HEK293 (cell line): ENCODE data around the gene IFNA7.

Experiments used
- MYNN ChIP-seq: fragments of 450-650 bp; formaldehyde crosslinking; IDR thresholded peaks from 2 replicates; pipeline ENCODE4 v1.5.1; 2016; ENCODE audit warnings: missing biosample characterization, missing genetic modification characterization, borderline replicate concordance
- OVOL3 ChIP-seq: fragments of 450-650 bp; formaldehyde crosslinking; IDR thresholded peaks from 2 replicates; pipeline ENCODE4 v1.5.1; 2016; ENCODE audit warnings: missing biosample characterization, missing genetic modification characterization
- SP2 ChIP-seq: fragments of 450-650 bp; formaldehyde crosslinking; IDR thresholded peaks from 2 replicates; pipeline ENCODE4 v1.5.1; 2016; ENCODE audit warnings: missing biosample characterization, missing genetic modification characterization
- TCF7L2 ChIP-seq: IDR thresholded peaks from 2 replicates; pipeline ENCODE4 v1.6.1; 2011; ENCODE audit warnings: low read depth, mild to moderate bottlenecking, inconsistent platforms, low read length, moderate library complexity, borderline replicate concordance
- YY1 ChIP-seq: fragments of 450-650 bp; formaldehyde crosslinking; IDR thresholded peaks from 2 replicates; pipeline ENCODE4 v1.5.1; 2018; ENCODE audit warnings: missing biosample characterization, missing genetic modification characterization
- ZBTB1 ChIP-seq: fragments of 450-650 bp; formaldehyde crosslinking; IDR thresholded peaks from 2 replicates; pipeline ENCODE4 v1.5.1; 2016; ENCODE audit warnings: missing biosample characterization, missing genetic modification characterization
- ZNF707 ChIP-seq: fragments of 450-650 bp; formaldehyde crosslinking; IDR thresholded peaks from 2 replicates; pipeline ENCODE4 v1.5.1; 2016; ENCODE audit warnings: missing biosample characterization, missing genetic modification characterization
- TF ChIP-seq, protein P1 (sequence below): fragments of 450-650 bp; formaldehyde crosslinking; IDR thresholded peaks from 2 replicates; pipeline ENCODE4 v1.5.1; 2016; ENCODE audit warnings: missing biosample characterization, missing genetic modification characterization
- TF ChIP-seq, protein P2 (sequence below): fragments of 450-650 bp; formaldehyde crosslinking; IDR thresholded peaks from 2 replicates; pipeline ENCODE4 v1.5.1; 2016; ENCODE audit warnings: missing biosample characterization, missing genetic modification characterization

DNA sequence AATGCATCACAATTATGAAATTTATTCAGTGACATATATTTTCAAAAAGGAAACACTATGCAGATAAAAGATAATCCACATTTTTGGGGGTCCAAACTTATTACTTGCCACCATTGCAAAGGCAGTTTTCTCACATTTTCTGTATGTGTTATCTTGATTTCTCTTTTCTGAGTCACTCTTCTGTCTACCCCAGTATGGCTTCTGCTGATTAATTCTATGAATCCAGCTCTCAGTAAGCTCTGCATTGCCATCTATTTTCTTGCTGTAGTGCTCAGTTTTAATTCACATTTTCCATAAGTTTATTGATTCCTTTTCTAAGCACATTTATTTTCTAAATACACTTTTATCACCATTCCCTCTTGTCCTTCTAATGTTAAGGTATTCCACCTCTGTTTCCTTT lies 3.2 kb upstream of the IFNA7 start:
- TF ChIP-seq MYNN (tag by site-specific recombination) (no peak), ZBTB1 (tag by site-specific recombination) (no peak), SP2 (tag by site-specific recombination) (no peak), OVOL3 (tag by site-specific recombination) (no peak), ZNF707 (tag by site-specific recombination) (no peak), TCF7L2 (no peak), YY1 (tag by site-specific recombination) (no peak)
- TF ChIP-seq, protein P1, sequence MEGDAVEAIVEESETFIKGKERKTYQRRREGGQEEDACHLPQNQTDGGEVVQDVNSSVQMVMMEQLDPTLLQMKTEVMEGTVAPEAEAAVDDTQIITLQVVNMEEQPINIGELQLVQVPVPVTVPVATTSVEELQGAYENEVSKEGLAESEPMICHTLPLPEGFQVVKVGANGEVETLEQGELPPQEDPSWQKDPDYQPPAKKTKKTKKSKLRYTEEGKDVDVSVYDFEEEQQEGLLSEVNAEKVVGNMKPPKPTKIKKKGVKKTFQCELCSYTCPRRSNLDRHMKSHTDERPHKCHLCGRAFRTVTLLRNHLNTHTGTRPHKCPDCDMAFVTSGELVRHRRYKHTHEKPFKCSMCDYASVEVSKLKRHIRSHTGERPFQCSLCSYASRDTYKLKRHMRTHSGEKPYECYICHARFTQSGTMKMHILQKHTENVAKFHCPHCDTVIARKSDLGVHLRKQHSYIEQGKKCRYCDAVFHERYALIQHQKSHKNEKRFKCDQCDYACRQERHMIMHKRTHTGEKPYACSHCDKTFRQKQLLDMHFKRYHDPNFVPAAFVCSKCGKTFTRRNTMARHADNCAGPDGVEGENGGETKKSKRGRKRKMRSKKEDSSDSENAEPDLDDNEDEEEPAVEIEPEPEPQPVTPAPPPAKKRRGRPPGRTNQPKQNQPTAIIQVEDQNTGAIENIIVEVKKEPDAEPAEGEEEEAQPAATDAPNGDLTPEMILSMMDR (tag by site-specific recombination), result no peak
- TF ChIP-seq, protein P2, sequence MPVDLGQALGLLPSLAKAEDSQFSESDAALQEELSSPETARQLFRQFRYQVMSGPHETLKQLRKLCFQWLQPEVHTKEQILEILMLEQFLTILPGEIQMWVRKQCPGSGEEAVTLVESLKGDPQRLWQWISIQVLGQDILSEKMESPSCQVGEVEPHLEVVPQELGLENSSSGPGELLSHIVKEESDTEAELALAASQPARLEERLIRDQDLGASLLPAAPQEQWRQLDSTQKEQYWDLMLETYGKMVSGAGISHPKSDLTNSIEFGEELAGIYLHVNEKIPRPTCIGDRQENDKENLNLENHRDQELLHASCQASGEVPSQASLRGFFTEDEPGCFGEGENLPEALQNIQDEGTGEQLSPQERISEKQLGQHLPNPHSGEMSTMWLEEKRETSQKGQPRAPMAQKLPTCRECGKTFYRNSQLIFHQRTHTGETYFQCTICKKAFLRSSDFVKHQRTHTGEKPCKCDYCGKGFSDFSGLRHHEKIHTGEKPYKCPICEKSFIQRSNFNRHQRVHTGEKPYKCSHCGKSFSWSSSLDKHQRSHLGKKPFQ (tag by site-specific recombination), result no peak
